NCI-H1105 treated with DMSO at 0.1 percent for 48 hours (cell line): ENCODE measurements around the gene CD58.

Source experiments
- DNase-seq: peaks from one replicate; lab custom pipeline; 2025; lab: John Stamatoyannopoulos, UW

CD58 gene

GRCh38 chr1:116544588-116545358, 26.1 kb downstream of the CD58 start:
- no peak for DNase-seq

GRCh38 chr1:116540088-116540487, 30.7 kb downstream of the CD58 start:
- no peak for DNase-seq

GRCh38 chr1:116538544-116538943, 32.3 kb downstream of the CD58 start:
- DNase-seq: no peak

- DNase-seq: no peak
Observed at GRCh38 chr1:116537898-116538297, 32.9 kb downstream of the CD58 start.

- no peak for DNase-seq
Observed at GRCh38 chr1:116537040-116537831, 33.6 kb downstream of the CD58 start.

GRCh38 chr1:116534014-116534739, 36.6 kb downstream of the CD58 start:
- no peak for DNase-seq

GRCh38 chr1:116533429-116533820, 37.4 kb downstream of the CD58 start:
- no peak for DNase-seq

GRCh38 chr1:116532671-116533428, 38.0 kb downstream of the CD58 start:
- DNase-seq: no peak

GRCh38 chr1:116531917-116532316, 38.9 kb downstream of the CD58 start:
- no peak for DNase-seq

- DNase-seq: no peak
Observed at GRCh38 chr1:116529681-116530080, 41.1 kb downstream of the CD58 start.

GRCh38 chr1:116529199-116529631, 41.6 kb downstream of the CD58 start:
- DNase-seq: no peak

- DNase-seq: no peak
Observed at GRCh38 chr1:116528329-116529083, 42.3 kb downstream of the CD58 start.

- DNase-seq: no peak
Observed at GRCh38 chr1:116525440-116525839, 45.4 kb downstream of the CD58 start.

- DNase-seq: no peak
Observed at GRCh38 chr1:116521186-116521585, 49.6 kb downstream of the CD58 start.

GRCh38 chr1:116518400-116518799, 52.4 kb downstream of the CD58 start:
- no peak for DNase-seq

- DNase-seq: no peak
Observed at GRCh38 chr1:116516631-116517030, 54.2 kb downstream of the CD58 start.

GRCh38 chr1:116515702-116516101, 55.1 kb downstream of the CD58 start:
- no peak for DNase-seq

- no peak for DNase-seq
Observed at GRCh38 chr1:116514708-116515525, 55.9 kb downstream of the CD58 start.

GRCh38 chr1:116513956-116514355, 56.9 kb downstream of the CD58 start:
- DNase-seq: no peak

- DNase-seq: no peak
Observed at GRCh38 chr1:116511459-116512019, 59.3 kb downstream of the CD58 start.
